ENCODE data around the gene TBC1D4. TPM values are rescaled to one million over a fixed set of nuclear protein-coding genes. Genes with fewer than 3 reads are reported as not detected.

The TBC1D4 gene
- polyA plus RNA-seq, 1 donor from 2014 or later, result 3.9 TPM

DNA sequence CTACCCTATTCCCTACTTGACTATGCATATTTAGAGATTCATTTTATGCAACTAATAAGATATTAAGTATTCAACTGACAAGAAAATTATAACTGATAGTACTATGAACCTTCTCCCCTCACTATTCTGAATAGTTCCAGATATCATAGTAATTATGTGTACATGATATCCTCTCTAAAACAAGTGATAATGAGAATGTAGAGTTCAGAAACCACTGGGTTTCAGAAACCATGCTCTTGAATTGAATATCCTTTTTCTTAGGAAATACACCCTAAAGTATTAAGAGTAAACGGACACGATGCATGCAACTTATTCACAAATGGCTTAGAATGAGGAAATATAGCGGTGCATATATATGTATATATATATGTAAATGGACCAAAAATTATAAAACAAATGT, 160.9 kb downstream of the TBC1D4 start:
- Histone ChIP-seq H3K4me3 (ENCODE audit: low read length) (no peak overlapping the region), H3K79me2 (replicated peaks; ENCODE audit: insufficient read depth, low read length) (no peaks in the 10 kb centered on the region), H3K27ac (ENCODE audit: low read length) (no peak overlapping the region), H2AFZ (ENCODE audit: low read depth, low read length) (no peak overlapping the region), H3K27me3 (ENCODE audit: insufficient read depth, low read depth, low read length) (no peaks in the 10 kb centered on the region), H3K36me3 (ENCODE audit: insufficient read depth, low read length) (no peaks in the 10 kb centered on the region), H3K9ac (ENCODE audit: low read length) (no peak overlapping the region), H3K4me2 (ENCODE audit: low read length) (no peak overlapping the region), H4K20me1 (ENCODE audit: insufficient read depth) (no peaks in the 10 kb centered on the region), H3K9me3 (ENCODE audit: low read length) (no peaks in the 10 kb centered on the region), H3F3A (ENCODE audit: insufficient read depth, low read length, poor library complexity, severe bottlenecking) (no peaks in the 10 kb centered on the region), H3K9me2 (ENCODE audit: insufficient read depth, low read length) (no peaks in the 10 kb centered on the region)
- TF ChIP-seq EP300 (conservative IDR thresholded peaks at IDR 0.05; ENCODE audit: poor library complexity, severe bottlenecking) (no peak), RAD21 (conservative IDR thresholded peaks at IDR 0.05) (no peak), MXI1 (conservative IDR thresholded peaks at IDR 0.05; ENCODE audit: poor library complexity, severe bottlenecking) (no peak), POLR2AphosphoS5 (IDR thresholded peaks at IDR 0.05) (no peak), SMC3 (conservative IDR thresholded peaks at IDR 0.05; ENCODE audit: poor library complexity) (no peak), EZH2 (IDR thresholded peaks at IDR 0.05; ENCODE audit: borderline replicate concordance, insufficient read depth, low read length, poor library complexity, severe bottlenecking) (no peak), TAF1 (IDR thresholded peaks at IDR 0.05; ENCODE audit: low read depth) (no peak)
- TF ChIP-seq, protein P1, sequence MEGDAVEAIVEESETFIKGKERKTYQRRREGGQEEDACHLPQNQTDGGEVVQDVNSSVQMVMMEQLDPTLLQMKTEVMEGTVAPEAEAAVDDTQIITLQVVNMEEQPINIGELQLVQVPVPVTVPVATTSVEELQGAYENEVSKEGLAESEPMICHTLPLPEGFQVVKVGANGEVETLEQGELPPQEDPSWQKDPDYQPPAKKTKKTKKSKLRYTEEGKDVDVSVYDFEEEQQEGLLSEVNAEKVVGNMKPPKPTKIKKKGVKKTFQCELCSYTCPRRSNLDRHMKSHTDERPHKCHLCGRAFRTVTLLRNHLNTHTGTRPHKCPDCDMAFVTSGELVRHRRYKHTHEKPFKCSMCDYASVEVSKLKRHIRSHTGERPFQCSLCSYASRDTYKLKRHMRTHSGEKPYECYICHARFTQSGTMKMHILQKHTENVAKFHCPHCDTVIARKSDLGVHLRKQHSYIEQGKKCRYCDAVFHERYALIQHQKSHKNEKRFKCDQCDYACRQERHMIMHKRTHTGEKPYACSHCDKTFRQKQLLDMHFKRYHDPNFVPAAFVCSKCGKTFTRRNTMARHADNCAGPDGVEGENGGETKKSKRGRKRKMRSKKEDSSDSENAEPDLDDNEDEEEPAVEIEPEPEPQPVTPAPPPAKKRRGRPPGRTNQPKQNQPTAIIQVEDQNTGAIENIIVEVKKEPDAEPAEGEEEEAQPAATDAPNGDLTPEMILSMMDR (IDR thresholded peaks at IDR 0.05; ENCODE audit: poor library complexity, severe bottlenecking), result no peak
- TF ChIP-seq, protein P2, sequence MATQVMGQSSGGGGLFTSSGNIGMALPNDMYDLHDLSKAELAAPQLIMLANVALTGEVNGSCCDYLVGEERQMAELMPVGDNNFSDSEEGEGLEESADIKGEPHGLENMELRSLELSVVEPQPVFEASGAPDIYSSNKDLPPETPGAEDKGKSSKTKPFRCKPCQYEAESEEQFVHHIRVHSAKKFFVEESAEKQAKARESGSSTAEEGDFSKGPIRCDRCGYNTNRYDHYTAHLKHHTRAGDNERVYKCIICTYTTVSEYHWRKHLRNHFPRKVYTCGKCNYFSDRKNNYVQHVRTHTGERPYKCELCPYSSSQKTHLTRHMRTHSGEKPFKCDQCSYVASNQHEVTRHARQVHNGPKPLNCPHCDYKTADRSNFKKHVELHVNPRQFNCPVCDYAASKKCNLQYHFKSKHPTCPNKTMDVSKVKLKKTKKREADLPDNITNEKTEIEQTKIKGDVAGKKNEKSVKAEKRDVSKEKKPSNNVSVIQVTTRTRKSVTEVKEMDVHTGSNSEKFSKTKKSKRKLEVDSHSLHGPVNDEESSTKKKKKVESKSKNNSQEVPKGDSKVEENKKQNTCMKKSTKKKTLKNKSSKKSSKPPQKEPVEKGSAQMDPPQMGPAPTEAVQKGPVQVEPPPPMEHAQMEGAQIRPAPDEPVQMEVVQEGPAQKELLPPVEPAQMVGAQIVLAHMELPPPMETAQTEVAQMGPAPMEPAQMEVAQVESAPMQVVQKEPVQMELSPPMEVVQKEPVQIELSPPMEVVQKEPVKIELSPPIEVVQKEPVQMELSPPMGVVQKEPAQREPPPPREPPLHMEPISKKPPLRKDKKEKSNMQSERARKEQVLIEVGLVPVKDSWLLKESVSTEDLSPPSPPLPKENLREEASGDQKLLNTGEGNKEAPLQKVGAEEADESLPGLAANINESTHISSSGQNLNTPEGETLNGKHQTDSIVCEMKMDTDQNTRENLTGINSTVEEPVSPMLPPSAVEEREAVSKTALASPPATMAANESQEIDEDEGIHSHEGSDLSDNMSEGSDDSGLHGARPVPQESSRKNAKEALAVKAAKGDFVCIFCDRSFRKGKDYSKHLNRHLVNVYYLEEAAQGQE (IDR thresholded peaks at IDR 0.05; ENCODE audit: borderline replicate concordance), result no peak

DNA sequence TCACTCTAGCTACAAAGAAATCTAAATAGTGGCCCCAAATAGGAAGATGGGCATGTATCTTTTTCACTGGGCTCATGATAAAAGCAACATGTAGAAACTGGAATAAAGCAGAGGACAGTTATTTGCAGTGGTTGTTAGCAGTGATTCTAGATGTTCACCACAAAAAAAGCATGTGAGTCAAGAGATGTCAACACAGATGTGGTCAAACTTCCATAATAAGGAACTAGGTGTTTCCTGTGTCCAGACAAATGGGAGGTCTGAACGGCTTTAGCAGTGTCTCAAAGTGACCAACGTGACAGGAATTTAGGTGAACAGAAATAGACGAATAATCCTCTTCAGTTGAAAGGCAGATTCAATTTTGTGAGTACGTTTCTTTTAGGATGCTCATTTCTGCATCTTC, 162.7 kb downstream of the TBC1D4 start:
- no peak overlapping the region for H3K27ac ChIP-seq (ENCODE audit: low read length)
- no peak overlapping the region for H3K4me3 ChIP-seq (ENCODE audit: low read length)
- H4K20me1 ChIP-seq (ENCODE audit: insufficient read depth), result no peaks in the 10 kb centered on the region
- no peak overlapping the region for H2AFZ ChIP-seq (ENCODE audit: low read depth, low read length)
- no peak overlapping the region for H3K9ac ChIP-seq (ENCODE audit: low read length)
- H3K9me2 ChIP-seq (ENCODE audit: insufficient read depth, low read length), result no peaks in the 10 kb centered on the region
- no peaks in the 10 kb centered on the region for H3K9me3 ChIP-seq (ENCODE audit: low read length)
- no peak for TF ChIP-seq SMC3 (conservative IDR thresholded peaks at IDR 0.05; ENCODE audit: poor library complexity)
- no peak for TF ChIP-seq POLR2AphosphoS5 (IDR thresholded peaks at IDR 0.05)
- TF ChIP-seq EZH2 (IDR thresholded peaks at IDR 0.05; ENCODE audit: borderline replicate concordance, insufficient read depth, low read length, poor library complexity, severe bottlenecking), result no peak
- TF ChIP-seq, protein P2 (IDR thresholded peaks at IDR 0.05; ENCODE audit: borderline replicate concordance), result no peak
- TF ChIP-seq MXI1 (conservative IDR thresholded peaks at IDR 0.05; ENCODE audit: poor library complexity, severe bottlenecking), result no peak
- TF ChIP-seq TAF1 (IDR thresholded peaks at IDR 0.05; ENCODE audit: low read depth), result no peak
- TF ChIP-seq, protein P1 (IDR thresholded peaks at IDR 0.05; ENCODE audit: poor library complexity, severe bottlenecking), result no peak
- TF ChIP-seq EP300 (conservative IDR thresholded peaks at IDR 0.05; ENCODE audit: poor library complexity, severe bottlenecking), result no peak
- no peaks in the 10 kb centered on the region for H3F3A ChIP-seq (ENCODE audit: insufficient read depth, low read length, poor library complexity, severe bottlenecking)
- no peaks in the 10 kb centered on the region for H3K36me3 ChIP-seq (ENCODE audit: insufficient read depth, low read length)
- no peaks in the 10 kb centered on the region for H3K27me3 ChIP-seq (ENCODE audit: insufficient read depth, low read depth, low read length)
- no peak overlapping the region for H3K4me2 ChIP-seq (ENCODE audit: low read length)
- H3K79me2 ChIP-seq (replicated peaks; ENCODE audit: insufficient read depth, low read length), result no peaks in the 10 kb centered on the region
